MCF 10A (cell line): ENCODE measurements around the gene PRKAB2. TPM values are rescaled to one million over a fixed set of nuclear protein-coding genes. Genes with fewer than 3 reads are reported as not detected.
"Not testable (repeated sequence)": the region's sequence is repeated elsewhere in the genome, so short reads cannot be mapped to it uniquely, and the experiment has no call there.

Source experiments
- BruUV-seq: library from RNA; stranded (reverse); fragments of 400-500 nt; replicated peaks from 2 replicates; lab custom pipeline; 2021; lab: Mats Ljungman, UMichigan
- CTCF ChIA-PET: fragments of 300-600 bp; sonication (Branson Sonifier 250); formaldehyde crosslinking; extraction: SDS; loops from one replicate; lab custom pipeline; 2021; ENCODE audit warnings: antibody characterized with exemption, inconsistent platforms; lab: Yijun Ruan, JAX
- POLR2A ChIA-PET: fragments of 300-600, 350-650 bp; sonication (Branson Sonifier 250); formaldehyde crosslinking; extraction: SDS; loops from one replicate; lab custom pipeline; 2020; ENCODE audit warnings: antibody characterized with exemption, inconsistent platforms; lab: Yijun Ruan, JAX
- DNase-seq: peaks from one replicate; pipeline ENCODE4 v3.0.0-alpha.2; 2018; ENCODE audit not compliant: unreplicated experiment
- H3K27ac Mint-ChIP-seq: one replicate; pipeline ENCODE4 v1.8.0; 2022; ENCODE audit warnings: mild to moderate bottlenecking, low read depth, mixed read lengths; ENCODE audit not compliant: unreplicated experiment
- H3K27me3 Mint-ChIP-seq: one replicate; pipeline ENCODE4 v1.8.0; 2022; ENCODE audit warnings: mixed read lengths; ENCODE audit not compliant: insufficient read depth, unreplicated experiment
- H3K36me3 Mint-ChIP-seq: one replicate; pipeline ENCODE4 v1.8.0; 2022; ENCODE audit warnings: mild to moderate bottlenecking, moderate library complexity, mixed read lengths; ENCODE audit not compliant: insufficient read depth, unreplicated experiment
- H3K4me1 Mint-ChIP-seq: one replicate; pipeline ENCODE4 v1.8.0; 2022; ENCODE audit warnings: mixed read lengths; ENCODE audit not compliant: insufficient read depth, unreplicated experiment
- H3K4me3 Mint-ChIP-seq: one replicate; pipeline ENCODE4 v1.8.0; 2022; ENCODE audit warnings: mild to moderate bottlenecking, moderate library complexity, mixed read lengths; ENCODE audit not compliant: unreplicated experiment
- H3K9me3 Mint-ChIP-seq: one replicate; pipeline ENCODE4 v1.8.0; 2022; ENCODE audit warnings: mixed read lengths; ENCODE audit not compliant: unreplicated experiment
- intact Hi-C: fragments of 100-400 bp; cut with micrococcal nuclease; formaldehyde crosslinking; loops from 2 replicates; pipeline ENCODE4 v1.14.1; 2022
- total RNA-seq: library from RNA; stranded (reverse); gene quantifications from 2 replicates; pipeline ENCODE4 v1.2.3, GENCODE V29; 2022
- TF ChIP-seq, protein P1 (sequence below): fragments of 200-600 bp; IDR thresholded peaks from one replicate; pipeline ENCODE4 v1.8.0; 2022; ENCODE audit warnings: antibody characterized with exemption, mild to moderate bottlenecking; ENCODE audit not compliant: unreplicated experiment

Gene PRKAB2
- total RNA-seq, 1 experiment from 2014 or later: 35.1 TPM

DNA sequence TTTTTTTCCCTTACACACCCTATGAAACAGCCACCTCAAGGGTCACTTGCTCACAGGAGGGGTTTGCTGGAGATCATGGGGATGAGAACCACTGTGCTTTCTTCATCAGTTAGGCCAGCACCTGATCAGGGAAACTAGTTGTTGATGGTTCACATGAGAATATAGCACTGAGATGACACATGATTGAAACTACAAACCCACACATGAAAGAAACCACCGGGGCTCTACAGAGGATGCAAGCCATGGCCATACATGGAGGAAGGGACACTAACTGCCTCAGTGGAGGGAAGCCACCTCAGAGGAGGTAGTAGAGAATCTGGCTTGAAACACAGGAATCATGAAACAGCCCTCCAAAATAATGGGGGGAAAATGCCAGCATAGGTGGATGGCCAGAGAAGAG, 63.2 kb downstream of the PRKAB2 start:
- intact Hi-C loops: no loop called here
- Mint-ChIP-seq H3K27ac (no peak overlapping the region), H3K36me3 (no peaks in the 10 kb centered on the region), H3K9me3 (no peaks in the 10 kb centered on the region), H3K4me1 (no peaks in the 10 kb centered on the region), H3K27me3 (peaks cover 8% of the 10 kb centered on the region), H3K4me3 (no peak overlapping the region)
- BruUV-seq: no TSS peak
- no peak for DNase-seq
- POLR2A ChIA-PET: no interaction called here
- CTCF ChIA-PET: no interaction called here
- TF ChIP-seq, protein P1, sequence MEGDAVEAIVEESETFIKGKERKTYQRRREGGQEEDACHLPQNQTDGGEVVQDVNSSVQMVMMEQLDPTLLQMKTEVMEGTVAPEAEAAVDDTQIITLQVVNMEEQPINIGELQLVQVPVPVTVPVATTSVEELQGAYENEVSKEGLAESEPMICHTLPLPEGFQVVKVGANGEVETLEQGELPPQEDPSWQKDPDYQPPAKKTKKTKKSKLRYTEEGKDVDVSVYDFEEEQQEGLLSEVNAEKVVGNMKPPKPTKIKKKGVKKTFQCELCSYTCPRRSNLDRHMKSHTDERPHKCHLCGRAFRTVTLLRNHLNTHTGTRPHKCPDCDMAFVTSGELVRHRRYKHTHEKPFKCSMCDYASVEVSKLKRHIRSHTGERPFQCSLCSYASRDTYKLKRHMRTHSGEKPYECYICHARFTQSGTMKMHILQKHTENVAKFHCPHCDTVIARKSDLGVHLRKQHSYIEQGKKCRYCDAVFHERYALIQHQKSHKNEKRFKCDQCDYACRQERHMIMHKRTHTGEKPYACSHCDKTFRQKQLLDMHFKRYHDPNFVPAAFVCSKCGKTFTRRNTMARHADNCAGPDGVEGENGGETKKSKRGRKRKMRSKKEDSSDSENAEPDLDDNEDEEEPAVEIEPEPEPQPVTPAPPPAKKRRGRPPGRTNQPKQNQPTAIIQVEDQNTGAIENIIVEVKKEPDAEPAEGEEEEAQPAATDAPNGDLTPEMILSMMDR: no peak

DNA sequence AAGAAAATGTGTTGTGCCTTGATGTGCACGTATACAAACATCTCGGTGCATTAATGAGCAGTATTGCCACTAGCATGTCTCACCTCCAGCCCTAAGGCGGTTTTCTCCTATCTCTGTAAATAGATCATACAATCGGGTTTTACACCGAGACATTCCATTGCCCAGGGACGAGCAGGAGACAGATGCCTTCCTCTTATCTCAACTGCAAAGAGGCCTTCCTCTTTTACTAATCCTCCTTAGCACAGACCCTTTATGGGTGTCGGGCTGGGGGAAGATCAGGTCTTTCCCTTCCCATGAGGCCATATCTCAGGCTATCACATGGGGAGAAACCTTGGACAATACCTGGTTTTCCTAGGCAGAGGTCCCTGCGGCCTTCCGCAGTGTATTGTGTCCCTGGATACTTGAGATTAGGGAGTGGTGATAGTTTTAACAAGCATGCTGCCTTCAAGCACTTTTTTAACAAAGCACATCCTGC, 65.8 kb downstream of the PRKAB2 start:
- CTCF ChIA-PET, H3K27ac Mint-ChIP-seq, H3K9me3 Mint-ChIP-seq, H3K4me1 Mint-ChIP-seq, H3K36me3 Mint-ChIP-seq, POLR2A ChIA-PET, BruUV-seq, H3K4me3 Mint-ChIP-seq, H3K27me3 Mint-ChIP-seq, DNase-seq, intact Hi-C loops: not testable (repeated sequence)

DNA sequence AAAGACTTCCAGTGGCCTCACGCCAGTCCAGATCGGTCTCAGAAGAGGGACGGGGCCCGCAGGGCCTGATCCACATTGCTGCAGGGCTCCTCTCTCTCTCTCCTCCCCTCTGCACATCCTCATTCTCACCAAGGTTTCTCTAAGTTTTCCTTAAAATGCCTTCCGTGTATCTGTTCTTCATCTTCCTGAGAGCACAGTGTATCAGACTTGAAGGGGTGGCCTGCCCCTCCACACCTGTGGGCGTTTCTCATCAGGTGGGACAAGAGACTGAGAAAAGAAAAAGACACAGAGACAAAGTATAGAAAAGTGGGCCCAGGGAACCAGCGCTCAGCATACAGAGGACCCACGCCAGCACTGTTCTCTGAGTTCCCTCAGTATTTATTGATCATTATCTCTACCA, 66.4 kb downstream of the PRKAB2 start:
- TF ChIP-seq, protein P1: no peak
- BruUV-seq: no TSS peak
- Mint-ChIP-seq H3K4me1 (no peaks in the 10 kb centered on the region), H3K4me3 (no peak overlapping the region), H3K27ac (no peak overlapping the region), H3K9me3 (no peaks in the 10 kb centered on the region), H3K27me3 (peaks cover 8% of the 10 kb centered on the region), H3K36me3 (no peaks in the 10 kb centered on the region)
- no peak for DNase-seq
- POLR2A ChIA-PET: no interaction called here
- intact Hi-C loops: no loop called here
- CTCF ChIA-PET: interaction anchor here (0.6 kb wide), 1 partner anchor 535 kb away, joined by 3 read pairs; no protein-coding TSS in a partner anchor

Other genes starting within 250 kb of the PRKAB2 start
- gene NBPF12, start 234.1 kb downstream of the PRKAB2 start, total RNA-seq: 14.7 and 18.8 TPM in 2 replicates
- gene FMO5, start 52.9 kb upstream of the PRKAB2 start, total RNA-seq: 0.72 and 0.86 TPM in 2 replicates
- 73.6 and 81.5 TPM in 2 replicates for gene CHD1L, start 70.2 kb upstream of the PRKAB2 start, total RNA-seq